Hindlimb muscle (tissue), 1 donor: ENCODE data around the gene PALM. TPM values are rescaled to one million over a fixed set of nuclear protein-coding genes. Genes with fewer than 3 reads are reported as not detected.

Source experiments
- DNase-seq: peaks from one replicate; pipeline ENCODE4 v3.0.0-alpha.2; 2013
- polyA plus RNA-seq: library from polyadenylated mRNA; unstranded; fragments of 120-200 nt; gene quantifications from one replicate; pipeline ENCODE4 v1.2.1, GENCODE V29; 2013; ENCODE audit not compliant: insufficient read length

Gene PALM
- polyA plus RNA-seq, 1 donor = 47.0 TPM

GRCh38 chr19:782878-783668 lies 74.3 kb downstream of the PALM start:
- no peak for DNase-seq

- DNase-seq = no peak
These were observed 75.8 kb downstream of the PALM start for GRCh38 chr19:784541-784940.

GRCh38 chr19:787536-787935 lies 78.8 kb downstream of the PALM start:
- no peak for DNase-seq

- DNase-seq = no peak
These were observed 79.9 kb downstream of the PALM start for GRCh38 chr19:788686-788982.

- no peak for DNase-seq
These were observed 80.4 kb downstream of the PALM start for GRCh38 chr19:788983-789700.

GRCh38 chr19:789701-790060 lies 80.9 kb downstream of the PALM start:
- no peak for DNase-seq

- no peak for DNase-seq
These were observed 82.4 kb downstream of the PALM start for GRCh38 chr19:791007-791566.

- no peak for DNase-seq
These were observed 83.0 kb downstream of the PALM start for GRCh38 chr19:791567-792305.

- DNase-seq = no peak
These were observed 83.7 kb downstream of the PALM start for GRCh38 chr19:792306-792885.

GRCh38 chr19:793806-794205 lies 85.1 kb downstream of the PALM start:
- DNase-seq = no peak

GRCh38 chr19:795073-795611 lies 86.4 kb downstream of the PALM start:
- no peak for DNase-seq

GRCh38 chr19:795691-796581 lies 87.2 kb downstream of the PALM start:
- DNase-seq = no peak

- peak; percentile 100 for DNase-seq
These were observed 88.2 kb downstream of the PALM start, which contains the start of gene PTBP1 for GRCh38 chr19:796692-797527. Gene PTBP1, plus strand, starts transcription at chr19:797452. Its CDS starts 46 bp downstream, at chr19:797498.

Other genes starting within 250 kb of the PALM start
- gene SHC2, start 247.9 kb upstream of the PALM start, polyA plus RNA-seq = 39.7 TPM
- 11.9 TPM for gene MADCAM1, start 212.4 kb upstream of the PALM start, polyA plus RNA-seq
- 10.1 TPM for gene TPGS1, start 201.4 kb upstream of the PALM start, polyA plus RNA-seq
- gene CDC34, start 177.2 kb upstream of the PALM start, polyA plus RNA-seq = 78.5 TPM
- gene GZMM, start 164.9 kb upstream of the PALM start, polyA plus RNA-seq = 0.21 TPM
- 227 TPM for gene BSG, start 136.3 kb upstream of the PALM start, polyA plus RNA-seq
- 0.09 TPM for gene HCN2, start 119.1 kb upstream of the PALM start, polyA plus RNA-seq
- 36.0 TPM for gene POLRMT, start 75.4 kb upstream of the PALM start, polyA plus RNA-seq
- 0.28 TPM for gene FGF22, start 69.1 kb upstream of the PALM start, polyA plus RNA-seq
- gene RNF126, start 45.7 kb upstream of the PALM start, polyA plus RNA-seq = 32.3 TPM
- 17.9 TPM for gene FSTL3, start 32.5 kb upstream of the PALM start, polyA plus RNA-seq
- gene PRSS57, start 13.5 kb upstream of the PALM start, polyA plus RNA-seq = 0.32 TPM
- 0.21 TPM for gene MISP, start 42.2 kb downstream of the PALM start, polyA plus RNA-seq
- 127 TPM for gene PTBP1, start 88.5 kb downstream of the PALM start, polyA plus RNA-seq
- not detected for gene PLPPR3, start 113.0 kb downstream of the PALM start, polyA plus RNA-seq
- gene AZU1, start 118.9 kb downstream of the PALM start, polyA plus RNA-seq = 3.2 TPM
- 6.1 TPM for gene PRTN3, start 132.1 kb downstream of the PALM start, polyA plus RNA-seq
- 0.89 TPM for gene ELANE, start 143.4 kb downstream of the PALM start, polyA plus RNA-seq
- gene CFD, start 150.7 kb downstream of the PALM start, polyA plus RNA-seq = 4.1 TPM
- gene MED16, start 184.3 kb downstream of the PALM start, polyA plus RNA-seq = 49.8 TPM
- not detected for gene RNU6-9, start 184.5 kb downstream of the PALM start, polyA plus RNA-seq
- gene R3HDM4, start 204.3 kb downstream of the PALM start, polyA plus RNA-seq = 28.6 TPM
- not detected for gene KISS1R, start 208.4 kb downstream of the PALM start, polyA plus RNA-seq
- 17.3 TPM for gene ARID3A, start 217.1 kb downstream of the PALM start, polyA plus RNA-seq